ENCODE measurements around the gene GRID2.

GRCh38 chr4:93348896-93349295 is 1045.1 kb downstream of the GRID2 start:
- TF ChIP-seq ZHX1 (CRISPR knock-in tag; IDR thresholded peaks at IDR 0.05; ENCODE audit: low read depth) (no peak), TAF1 (CRISPR knock-in tag; IDR thresholded peaks at IDR 0.05) (no peak), REST (IDR thresholded peaks at IDR 0.05; ENCODE audit: borderline replicate concordance in 1 of 2, low read depth in 1 of 2, low read length in 2 of 2) (no peak), JUND (CRISPR knock-in tag; IDR thresholded peaks at IDR 0.05) (no peak)

All from HepG2 (cell line).